ENCODE data around the gene SRBD1. TPM values are rescaled to one million over a fixed set of nuclear protein-coding genes. Genes with fewer than 3 reads are reported as not detected.

SRBD1 gene
- total RNA-seq, 1 donor = 22.4 TPM

- no peak overlapping the region for H3K4me3 ChIP-seq (ENCODE audit: low read depth, low read length)
- TF ChIP-seq CTCF (IDR thresholded peaks at IDR 0.05; ENCODE audit: insufficient read depth, low read length) = no peak
- no peak for DNase-seq (ENCODE audit: low read depth)
Measured at GRCh38 chr2:45344502-45344901, 266.6 kb downstream of the SRBD1 start.

- H3K4me3 ChIP-seq (ENCODE audit: low read depth, low read length) = no peak overlapping the region
- no peak for TF ChIP-seq CTCF (IDR thresholded peaks at IDR 0.05; ENCODE audit: insufficient read depth, low read length)
- no peak for DNase-seq (ENCODE audit: low read depth)
Measured at GRCh38 chr2:45344071-45344470, 267.0 kb downstream of the SRBD1 start.

- DNase-seq (ENCODE audit: low read depth) = peak; percentile 20
Measured at GRCh38 chr2:45343251-45344017, 267.6 kb downstream of the SRBD1 start.

GRCh38 chr2:45340318-45340717, 270.7 kb downstream of the SRBD1 start:
- DNase-seq (ENCODE audit: low read depth) = no peak
- TF ChIP-seq CTCF (IDR thresholded peaks at IDR 0.05; ENCODE audit: insufficient read depth, low read length) = no peak
- no peak overlapping the region for H3K4me3 ChIP-seq (ENCODE audit: low read depth, low read length)

More at GRCh38 chr2:45343251-45344017, 267.6 kb downstream of the SRBD1 start:
- no peak overlapping the region for H3K4me3 ChIP-seq (ENCODE audit: low read depth, low read length)
- no peak for TF ChIP-seq CTCF (IDR thresholded peaks at IDR 0.05; ENCODE audit: insufficient read depth, low read length)

GRCh38 chr2:45339253-45339652, 271.8 kb downstream of the SRBD1 start:
- DNase-seq (ENCODE audit: low read depth) = no peak
- no peak overlapping the region for H3K4me3 ChIP-seq (ENCODE audit: low read depth, low read length)
- TF ChIP-seq CTCF (IDR thresholded peaks at IDR 0.05; ENCODE audit: insufficient read depth, low read length) = no peak

Small RNA genes lying within 50 kb of the gene (small RNA-seq; reads per million reads assigned to genes)
- gene RN7SL414P = not detected

Other genes with a start within 250 kb of the SRBD1 start
- 12.5 and 17.9 TPM in 2 replicates for gene PRKCE, start 40.4 kb upstream of the SRBD1 start, total RNA-seq (ENCODE audit: low replicate concordance)

All from fibroblast of the aortic adventitia (primary cell).